Heart right ventricle (tissue), 16 donors: Measurements from ENCODE around the gene CTBP1. TPM values are rescaled to one million over a fixed set of nuclear protein-coding genes. Genes with fewer than 3 reads are reported as not detected.
"Not testable (repeated sequence)": the region's sequence is repeated elsewhere in the genome, so short reads cannot be mapped to it uniquely, and the experiment has no call there.

Experiments used
- ATAC-seq, 8 donors: fragments of 200-7000 bp; cut with Tn5 transposase; one replicate each; pipeline ENCODE4 v1.9.1; 2020; ENCODE audit warnings: mild to moderate bottlenecking in 8 of 8, moderate library complexity in 8 of 8, moderate number of reproducible peaks in 1 of 8
- DNase-seq, 2 donors: peaks; one replicate each; pipeline ENCODE4 v3.0.0-alpha.2; 2020
- H3K27ac ChIP-seq, 10 donors: fragments of 200-600 bp; sonication (generic) in 2 of 10; one replicate each; pipeline versions ENCODE4 v1.5.0 to v1.8.0; 2020 to 2022; ENCODE audit warnings: mild to moderate bottlenecking in 3 of 10
- H3K27me3 ChIP-seq, 7 donors: fragments of 200-600 bp; one replicate each; pipeline ENCODE4 v1.8.0; 2021 to 2022; ENCODE audit warnings: mild to moderate bottlenecking in 2 of 7
- H3K36me3 ChIP-seq, 9 donors: fragments of 200-600 bp; sonication (generic) in 1 of 9; one replicate each; pipeline versions ENCODE4 v1.5.0 to v1.8.0; 2020 to 2022; ENCODE audit warnings: mild to moderate bottlenecking in 2 of 9
- H3K4me1 ChIP-seq, 9 donors: fragments of 200-600 bp; sonication (generic) in 1 of 9; one replicate each; pipeline versions ENCODE4 v1.5.0 to v1.8.0; 2020 to 2022; ENCODE audit warnings: mild to moderate bottlenecking in 4 of 9
- H3K4me3 ChIP-seq, 10 donors: fragments of 200-600 bp; sonication (generic) in 2 of 10; one replicate each; pipeline versions ENCODE4 v1.5.0 to v1.8.0; 2020 to 2022; ENCODE audit warnings: mild to moderate bottlenecking in 7 of 10, moderate library complexity in 2 of 10
- H3K9me3 ChIP-seq, 11 donors: fragments of 200-600 bp in 10 of 11; sonication (generic) in 2 of 11; one replicate each; pipeline versions ENCODE4 v1.5.0 to v1.8.0; 2013 to 2022; ENCODE audit warnings: mild to moderate bottlenecking in 2 of 11, control low read depth in 1 of 11, moderate library complexity in 1 of 11
- CTCF ChIP-seq, 9 donors: fragments of 200-600 bp; sonication (generic) in 2 of 9; IDR thresholded peaks; one replicate each; pipeline versions ENCODE4 v1.5.0 to v1.8.0; 2021 to 2022; ENCODE audit warnings: antibody characterized with exemption in 9 of 9, mild to moderate bottlenecking in 5 of 9, moderate library complexity in 1 of 9
- WGBS, 2 donors: extraction: QIAGEN DNeasy Blood & Tissue Kit; methylation state at CpG; one replicate each; pipeline ENCODE4 v1.1.7; 2013; ENCODE audit warnings: inconsistent platforms in 1 of 2; 5-methylcytosine and 5-hydroxymethylcytosine counted together
- intact Hi-C, 10 donors: fragments of 100-400 bp; cut with DNase I; formaldehyde crosslinking; loops; one replicate each; pipeline versions ENCODE4 v1.11.1 to v1.14.2; 2022
- polyA plus RNA-seq, 2 donors: library from polyadenylated mRNA; stranded (reverse); fragments of 200-250 nt; gene quantifications; one replicate each; pipeline ENCODE4 v1.2.3, GENCODE V29; 2013
- total RNA-seq, 10 donors: library from RNA; stranded (reverse); fragmentation: NEBNext Ultra II Directional in 3 of 10; extraction: Animal tissue kit (Norgen Biotek cat#: 25700) in 3 of 10; gene quantifications; one replicate each; pipeline versions ENCODE4 v1.2.1 to v1.2.4, GENCODE V29; 2021 to 2023
- donor health status: Arrhythmogenic right ventricular cardiomyopathy.
- donor health status: ischemic (EF 13 %, LVEDD 7.1; RV severe dilation, severe dysfunction).
- donor health status: healthy with polysubstance abuse.
- donor health status: DM: no; HTN: yes; CAD: no.
- donor health status: DM: no; HTN: no; CAD: no.
- donor health status: ischemic (EF 25% LVEDD 6.9; RV normal size, moderate dysfunction).
- donor health status: ischemic (EF 25% LVEDD 5.7; RV mildly dilated, moderate dysfunction).
- donor health status: healthy.
- donor health status: DM: yes; HTN: yes; CAD: no.
- donor health status: Ischemic cardiomyopathy.
- donor health status: ischemic (EF 35%, LVEDD 5.7; RV mildly dilated, moderate dysfunction).
- donor health status: nonischemic (EF 11% LVEDD 7.7; RV severe dilation, severe dysfunction).
- donor health status: DM: yes; HTN: yes; CAD: no.
- donor health status: PGD.
- donor health status: ischemic (EF 29% LVEDD 5.4; RV normal size, mild dysfunction).
- donor health status: nonischemic (EF 23%, LVEDD 6.1; RV moderate dilation, normal function).

The CTBP1 gene
- total and polyA plus RNA-seq, 12 donors: 98.6 to 132 (median 121) TPM

GRCh38 chr4:1239141-1239949 lies 9.6 kb downstream of the CTBP1 start:
- intact Hi-C loops: no loop called here
- ATAC-seq (peak in 2 of 8 donors; percentile 4 to 17), DNase-seq (peak; percentile 2 to 13)
- no peaks in the 10 kb centered on the region for H3K27me3 ChIP-seq
- no peak overlapping the region for H3K4me3 ChIP-seq
- H3K27ac ChIP-seq: no peak overlapping the region
- 86 to 91% methylated on average over 40 to 43 of the region's 43 CpGs for WGBS, 2 donors
- no peaks in the 10 kb centered on the region for H3K9me3 ChIP-seq
- no peak for TF ChIP-seq CTCF (IDR thresholded peaks at IDR 0.05)
- peaks cover 0 to 60% (median 37%) of the 10 kb centered on the region in 9 donors for H3K36me3 ChIP-seq
- peaks cover 25 to 54% (median 36%) of the 10 kb centered on the region in 9 donors for H3K4me1 ChIP-seq

GRCh38 chr4:1238676-1239000 lies 10.3 kb downstream of the CTBP1 start:
- DNase-seq (peak in 1 of 2 donors; percentile 8), ATAC-seq (no peak)
- Histone ChIP-seq H3K36me3 (peaks cover 0 to 67% (median 37%) of the 10 kb centered on the region in 9 donors), H3K4me1 (peaks cover 28 to 54% (median 36%) of the 10 kb centered on the region in 9 donors), H3K27ac (no peak overlapping the region), H3K9me3 (no peaks in the 10 kb centered on the region), H3K27me3 (no peaks in the 10 kb centered on the region), H3K4me3 (no peak overlapping the region)
- intact Hi-C loops: no loop called here
- TF ChIP-seq CTCF (IDR thresholded peaks at IDR 0.05): no peak
- 96% methylated on average over 12 of the region's 12 CpGs for WGBS, 2 donors

GRCh38 chr4:1237981-1238675 lies 10.8 kb downstream of the CTBP1 start:
- no peak overlapping the region for H3K27ac ChIP-seq
- peaks cover 25 to 54% (median 34%) of the 10 kb centered on the region in 9 donors for H3K4me1 ChIP-seq
- 93 to 94% methylated on average over 38 to 39 of the region's 39 CpGs for WGBS, 2 donors
- intact Hi-C loops: no loop called here
- no peak for TF ChIP-seq CTCF (IDR thresholded peaks at IDR 0.05)
- no peaks in the 10 kb centered on the region for H3K27me3 ChIP-seq
- no peaks in the 10 kb centered on the region for H3K9me3 ChIP-seq
- H3K4me3 ChIP-seq: no peak overlapping the region
- no peak for ATAC-seq
- H3K36me3 ChIP-seq: peaks cover 0 to 72% (median 40%) of the 10 kb centered on the region in 9 donors
- DNase-seq: peak in 1 of 2 donors; percentile 13

- WGBS, 2 donors: 91 to 93% methylated on average over 9 of the region's 9 CpGs
- intact Hi-C loops, H3K4me3 ChIP-seq, ATAC-seq, H3K9me3 ChIP-seq, H3K27ac ChIP-seq, DNase-seq, H3K27me3 ChIP-seq: not testable (repeated sequence)
- Histone ChIP-seq H3K4me1 (peaks cover 19 to 53% (median 31%) of the 10 kb centered on the region in 9 donors), H3K36me3 (peaks cover 0 to 81% (median 43%) of the 10 kb centered on the region in 9 donors)
Measured at GRCh38 chr4:1237261-1237660, 11.7 kb downstream of the CTBP1 start.

GRCh38 chr4:1236836-1237235 lies 12.1 kb downstream of the CTBP1 start:
- DNase-seq, intact Hi-C loops, ATAC-seq, H3K27ac ChIP-seq, H3K4me3 ChIP-seq, H3K9me3 ChIP-seq, H3K27me3 ChIP-seq: not testable (repeated sequence)
- WGBS, 2 donors: 83 to 90% methylated on average over 13 of the region's 13 CpGs
- peaks cover 15 to 49% (median 27%) of the 10 kb centered on the region in 9 donors for H3K4me1 ChIP-seq
- H3K36me3 ChIP-seq: peaks cover 0 to 84% (median 43%) of the 10 kb centered on the region in 9 donors
